ACHN (cell line): ENCODE results near the gene SMOC1.
"Not testable (repeated sequence)": the region's sequence is repeated elsewhere in the genome, so short reads cannot be mapped to it uniquely, and the experiment has no call there.

ENCODE experiments used
- DNase-seq: peaks from one replicate; pipeline ENCODE4 v3.0.0-alpha.2; 2015
- in situ Hi-C: cut with HindIII; loops from 2 replicates; pipeline ENCODE4 v1.10.0; 2017; ENCODE audit warnings: low sequenced_read_pairs, low pct_ligation_motif_present, low pct_unique_long_range_greater_than_20kb

Gene SMOC1

DNA sequence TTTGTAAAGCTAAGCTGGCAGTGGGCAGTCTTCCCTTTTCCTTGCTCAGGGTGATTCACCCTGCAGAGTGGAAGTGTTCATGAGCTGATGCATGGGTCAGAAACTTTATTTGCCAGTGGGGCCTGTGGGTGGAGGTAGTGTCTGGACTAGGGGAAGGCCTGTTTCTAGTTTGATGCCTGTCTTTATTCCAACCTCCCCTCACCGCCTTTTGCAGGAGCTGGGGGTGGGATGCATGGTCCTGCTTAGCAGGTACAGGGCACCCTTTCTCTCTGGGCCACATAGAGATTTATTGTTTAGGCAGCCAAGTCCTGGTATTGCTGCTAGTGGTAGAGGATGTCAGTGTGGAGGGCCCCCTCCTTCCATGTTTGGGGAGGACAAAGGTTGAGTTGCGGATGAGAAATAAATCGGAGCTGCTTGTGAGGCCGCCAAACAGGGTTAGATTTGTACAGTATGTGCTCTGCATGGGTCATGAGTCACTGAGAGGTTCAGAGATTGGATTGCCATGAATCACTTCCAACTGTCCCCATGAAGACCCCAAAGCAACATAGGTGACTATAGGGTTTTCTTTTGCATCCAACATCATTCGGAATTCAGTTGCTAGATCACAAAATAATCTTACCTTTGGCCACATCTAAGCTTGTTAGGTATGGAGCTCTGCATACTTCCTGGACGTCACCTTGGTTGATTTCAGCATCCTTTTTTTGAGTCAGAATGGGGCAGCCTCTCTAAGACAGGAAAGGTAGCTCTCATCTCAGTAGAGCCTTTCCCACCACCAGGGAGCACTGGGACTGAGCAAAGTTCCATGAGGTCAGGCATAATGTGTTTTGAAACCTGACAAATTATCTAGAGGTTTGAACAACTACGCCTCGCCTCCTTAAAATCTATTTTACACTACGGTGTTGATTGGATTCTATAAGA is 8.8 kb downstream of the SMOC1 start:
- in situ Hi-C loops = no loop called here
- DNase-seq = no peak

DNA sequence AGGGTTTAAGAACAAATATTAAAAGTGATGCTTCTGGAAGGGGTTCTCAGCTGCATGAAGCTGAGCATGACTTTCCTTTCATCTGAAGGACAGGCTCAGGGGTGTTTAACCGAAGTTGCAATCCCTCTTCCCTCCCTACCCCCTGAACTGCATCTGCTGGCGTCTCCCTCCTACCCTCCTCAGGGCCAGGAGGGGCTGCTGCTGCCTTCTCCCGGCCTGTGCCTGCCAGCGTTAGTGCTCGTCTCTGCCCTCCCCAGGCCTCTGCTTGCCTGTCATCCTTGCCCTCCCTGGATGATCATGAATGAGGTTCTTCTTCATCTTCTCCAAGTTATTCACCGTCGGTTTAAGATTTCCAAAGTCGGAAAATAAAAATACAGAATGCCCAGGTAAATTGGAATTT is 12.2 kb downstream of the SMOC1 start:
- in situ Hi-C loops = no loop called here
- DNase-seq = no peak

DNA sequence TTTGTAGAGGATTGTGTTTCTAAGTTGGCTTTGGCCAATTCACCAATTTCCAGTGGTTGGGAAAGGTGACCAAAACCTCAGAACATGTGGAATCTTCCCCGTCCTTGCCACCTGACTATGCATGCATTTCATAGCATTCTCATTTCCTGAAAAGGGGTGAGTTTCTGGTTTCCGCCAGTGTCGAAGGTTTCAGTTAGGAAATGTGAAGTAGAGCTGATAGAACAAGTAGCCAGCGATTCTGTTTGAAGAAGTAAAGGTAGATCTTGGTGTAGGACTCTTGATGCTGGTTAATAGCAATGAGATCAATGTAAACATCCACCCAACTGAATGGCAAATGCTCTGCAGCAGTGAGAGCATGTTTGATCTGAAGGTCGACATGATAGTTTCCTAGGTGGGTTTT is 15.9 kb downstream of the SMOC1 start:
- DNase-seq = no peak
- in situ Hi-C loops = no loop called here

DNA sequence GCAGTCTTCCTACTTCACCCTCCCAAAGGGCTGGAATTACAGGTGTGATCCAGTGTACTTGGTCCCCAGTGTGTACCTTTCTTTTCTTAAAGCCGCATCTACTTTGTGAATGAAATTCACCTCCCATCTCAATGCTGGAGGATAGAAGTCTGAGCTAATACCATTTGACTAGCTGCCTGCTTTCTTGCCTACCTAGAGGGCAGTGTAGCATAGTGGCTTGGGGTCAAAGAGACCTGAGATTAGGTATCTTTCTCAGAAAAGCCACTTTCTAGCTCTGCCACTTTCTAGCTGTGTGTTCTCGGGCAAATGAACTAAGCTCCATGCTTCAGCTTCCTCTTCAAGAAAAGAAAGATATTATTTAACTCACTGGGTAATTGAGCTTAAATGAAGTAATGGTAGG is 16.9 kb downstream of the SMOC1 start:
- no peak for DNase-seq
- in situ Hi-C loops = no loop called here

DNA sequence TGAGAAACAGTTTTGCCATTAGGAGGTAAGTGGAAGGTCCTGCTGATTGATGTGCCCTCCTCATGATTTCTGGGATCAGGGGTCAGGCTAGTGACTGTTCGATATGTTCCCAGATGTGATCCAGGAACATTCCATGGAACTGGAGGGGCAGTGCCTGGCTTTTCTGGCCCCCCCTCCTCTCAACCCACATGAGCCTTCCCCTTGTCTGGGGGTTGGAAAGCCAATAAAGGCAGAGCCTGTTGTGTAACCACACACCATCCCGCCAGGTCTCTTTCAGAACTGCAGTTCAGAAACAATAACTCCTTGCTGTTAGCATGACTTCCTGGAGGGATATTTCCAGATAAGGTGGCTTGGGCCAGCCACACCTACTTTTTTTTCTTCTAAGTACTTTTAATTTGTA is 17.8 kb downstream of the SMOC1 start:
- no peak for DNase-seq
- in situ Hi-C loops = no loop called here

DNA sequence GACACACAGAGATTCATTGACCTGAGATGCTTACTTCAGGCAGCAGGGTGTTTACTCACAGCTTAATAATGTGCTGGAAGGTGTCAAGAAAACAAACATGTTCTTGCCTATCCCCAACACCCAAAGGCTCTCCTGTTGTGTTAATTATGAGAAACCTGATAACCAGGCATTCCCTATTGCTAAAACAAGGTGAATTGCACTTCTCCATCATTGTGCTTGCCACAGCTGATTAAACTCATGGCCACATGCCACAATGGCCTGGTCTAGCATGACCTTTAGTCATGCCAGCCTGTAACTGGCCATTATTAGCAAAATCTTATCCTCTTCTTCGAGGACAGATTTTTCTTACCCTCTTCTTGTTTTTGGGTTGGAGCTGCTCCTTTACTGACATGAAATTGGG is 21.4 kb downstream of the SMOC1 start:
- in situ Hi-C loops = no loop called here

DNA sequence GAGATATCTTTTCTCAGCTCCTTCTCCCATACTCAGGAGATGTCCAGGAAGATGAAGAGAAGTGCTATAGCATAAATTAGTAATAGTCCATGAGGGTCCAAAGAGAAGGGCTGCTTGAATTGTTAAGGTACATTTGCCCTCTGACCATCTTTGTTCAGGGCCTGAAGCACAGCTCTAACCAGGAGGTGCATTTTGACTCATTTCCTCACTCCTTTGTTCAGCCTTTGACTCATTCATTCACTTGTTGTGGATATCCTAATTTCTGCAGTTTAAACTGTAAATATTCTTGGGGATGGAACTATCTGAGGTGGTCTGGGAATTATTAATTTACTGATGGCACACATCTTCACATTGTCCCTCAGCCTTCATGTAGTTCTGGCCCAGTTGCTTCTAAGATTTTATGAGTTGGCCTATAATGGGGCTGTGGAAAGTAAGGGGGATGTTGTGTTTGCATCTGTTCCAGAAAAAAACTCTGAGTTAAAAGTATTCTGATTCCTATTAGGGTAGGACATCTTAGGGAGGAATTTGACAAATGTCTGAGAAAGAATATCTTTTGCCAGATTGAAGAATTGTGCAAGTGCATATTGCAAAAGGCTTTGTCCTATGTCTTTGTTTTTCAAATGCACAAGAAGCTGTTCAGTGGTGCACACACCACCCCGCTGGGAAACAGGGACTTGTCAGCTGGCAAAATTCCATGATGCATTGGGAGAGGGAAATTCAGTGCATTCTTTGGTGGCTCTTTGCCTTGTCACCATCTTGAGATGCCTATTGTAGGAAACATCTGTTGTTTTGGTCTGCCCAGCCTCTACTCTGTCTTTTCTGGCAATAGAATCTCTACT is 22.1 kb downstream of the SMOC1 start:
- in situ Hi-C loops = no loop called here
- DNase-seq = no peak

More for the DNA sequence above, 21.4 kb downstream of the SMOC1 start:
- no peak for DNase-seq

DNA sequence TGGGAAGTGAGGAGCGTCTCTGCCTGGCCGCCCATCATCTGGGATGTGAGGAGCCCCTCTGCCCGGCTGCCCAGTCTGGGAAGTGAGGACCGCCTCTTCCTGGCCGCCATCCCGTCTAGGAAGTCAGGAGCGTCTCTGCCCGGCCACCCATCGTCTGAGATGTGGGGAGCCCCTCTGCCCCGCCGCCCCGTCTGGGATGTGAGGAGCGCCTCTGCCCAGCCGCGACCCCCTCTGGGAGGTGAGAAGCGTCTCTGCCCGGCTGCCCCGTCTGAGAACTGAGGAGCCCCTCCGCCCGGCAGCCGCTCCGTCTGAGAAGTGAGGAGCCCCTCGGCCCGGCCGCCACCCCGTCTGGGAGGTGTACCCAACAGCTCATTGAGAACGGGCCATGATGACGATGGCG is 23.8 kb downstream of the SMOC1 start:
- DNase-seq, in situ Hi-C loops: not testable (repeated sequence)

DNA sequence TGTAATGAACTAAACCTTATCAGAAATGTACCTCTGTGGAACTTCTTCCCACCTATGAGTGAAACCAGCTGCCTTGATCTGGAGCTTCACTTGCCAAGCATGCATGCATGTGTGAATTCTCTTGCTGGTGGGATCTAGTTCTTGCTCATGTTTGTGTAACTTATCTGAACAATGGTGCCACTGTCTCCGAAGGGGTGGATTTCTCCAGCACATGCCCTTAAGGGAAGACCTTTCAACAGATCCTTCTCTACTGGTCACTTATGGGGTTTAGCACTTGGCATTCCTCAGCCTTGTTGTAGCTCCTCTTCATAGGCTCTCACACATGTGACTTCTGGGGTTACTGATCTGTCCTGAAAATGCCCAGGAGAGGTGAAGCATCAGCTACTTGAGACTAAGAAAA is 25.0 kb downstream of the SMOC1 start:
- in situ Hi-C loops = no loop called here
- no peak for DNase-seq

DNA sequence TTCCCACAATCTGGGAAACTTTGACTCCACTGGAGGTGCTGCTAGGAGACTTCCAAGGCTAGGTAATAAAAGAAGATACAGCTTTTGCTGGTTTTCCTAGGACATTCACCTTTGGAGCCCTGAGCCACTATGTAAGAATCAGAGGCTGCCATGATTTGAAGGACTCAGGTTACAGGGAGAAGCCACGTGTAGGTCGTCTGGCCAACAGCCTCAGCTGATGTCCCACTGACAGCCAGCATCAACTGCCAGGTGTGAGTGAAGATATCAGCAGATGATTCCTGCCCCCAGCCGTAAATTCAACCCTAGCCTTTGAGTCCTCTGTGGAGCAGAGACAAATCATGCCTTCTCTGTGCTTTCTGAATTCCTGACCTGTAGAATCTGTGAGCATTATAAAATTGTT is 27.0 kb downstream of the SMOC1 start:
- in situ Hi-C loops = no loop called here
- no peak for DNase-seq

DNA sequence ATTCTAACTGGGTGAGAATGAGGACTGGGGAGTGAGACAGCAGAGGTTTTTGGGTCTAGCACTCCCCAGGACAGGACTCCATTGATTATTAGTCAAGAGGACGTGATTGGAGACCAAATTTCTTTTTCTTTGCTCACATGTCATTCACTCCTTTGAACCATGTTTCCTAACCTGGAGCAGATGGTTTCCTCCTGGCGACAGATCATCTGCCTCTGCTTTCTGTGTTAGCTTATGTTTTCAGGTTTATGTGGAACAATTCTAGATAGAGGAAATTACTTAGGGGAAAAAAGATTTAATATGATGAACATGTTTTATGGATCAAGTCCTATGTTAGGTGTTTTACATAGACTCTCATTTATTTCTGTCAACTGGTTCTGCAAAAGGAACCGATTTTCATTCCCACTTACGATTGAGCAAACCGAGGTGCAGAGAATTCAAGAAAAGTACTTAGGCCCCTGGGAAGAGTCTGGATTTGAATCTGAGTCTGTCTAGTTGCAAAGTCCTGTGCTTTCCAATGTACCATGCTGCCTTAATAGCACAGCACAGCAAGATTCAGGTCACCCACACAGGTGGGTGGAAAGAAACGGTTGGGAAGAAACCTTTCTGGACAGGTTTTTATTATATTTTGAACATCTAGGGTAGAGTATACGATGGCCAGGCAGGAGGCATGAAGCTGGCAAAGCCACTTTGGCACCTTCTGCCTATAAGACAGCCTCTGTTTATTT is 30.8 kb downstream of the SMOC1 start:
- no peak for DNase-seq
- in situ Hi-C loops = no loop called here

DNA sequence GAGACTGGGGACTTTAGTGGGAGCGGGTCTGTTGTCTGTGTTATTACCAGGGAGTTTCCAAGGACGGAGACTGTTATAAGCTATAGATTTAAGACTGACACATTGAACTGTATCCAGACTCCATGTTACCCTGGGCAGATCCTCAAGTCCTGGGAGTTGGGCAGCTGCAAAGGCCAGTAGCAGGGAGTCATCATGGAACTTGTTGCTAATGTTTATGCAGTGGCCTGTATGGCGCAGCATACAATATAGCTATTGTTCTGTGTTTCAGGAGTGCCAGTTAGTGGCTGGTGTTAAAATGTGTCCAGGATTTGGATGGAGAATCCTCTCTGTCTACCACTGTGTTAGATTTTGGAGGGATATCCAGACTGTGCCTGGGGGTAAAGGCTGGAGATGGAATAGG is 31.7 kb downstream of the SMOC1 start:
- in situ Hi-C loops = no loop called here
- DNase-seq = no peak

DNA sequence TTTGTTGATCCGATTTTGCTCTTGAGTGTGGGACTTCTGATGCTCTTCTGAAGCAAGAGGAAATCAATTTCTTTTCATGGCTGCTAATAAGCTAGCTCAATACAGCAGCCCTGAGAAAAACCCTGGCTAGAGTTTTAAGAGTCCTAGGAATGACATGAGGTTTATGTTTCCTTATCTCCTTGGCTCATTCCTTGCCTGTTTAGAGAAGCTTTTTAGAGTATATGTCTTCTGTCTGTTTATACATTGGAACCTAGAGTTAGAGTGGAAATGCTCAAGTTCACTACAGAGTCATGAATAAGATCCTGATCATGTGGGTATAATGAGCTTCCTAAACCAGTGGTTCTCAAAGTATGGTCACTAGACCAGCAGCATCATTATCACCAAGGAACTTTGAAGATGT is 34.5 kb downstream of the SMOC1 start:
- no peak for DNase-seq
- in situ Hi-C loops = no loop called here

DNA sequence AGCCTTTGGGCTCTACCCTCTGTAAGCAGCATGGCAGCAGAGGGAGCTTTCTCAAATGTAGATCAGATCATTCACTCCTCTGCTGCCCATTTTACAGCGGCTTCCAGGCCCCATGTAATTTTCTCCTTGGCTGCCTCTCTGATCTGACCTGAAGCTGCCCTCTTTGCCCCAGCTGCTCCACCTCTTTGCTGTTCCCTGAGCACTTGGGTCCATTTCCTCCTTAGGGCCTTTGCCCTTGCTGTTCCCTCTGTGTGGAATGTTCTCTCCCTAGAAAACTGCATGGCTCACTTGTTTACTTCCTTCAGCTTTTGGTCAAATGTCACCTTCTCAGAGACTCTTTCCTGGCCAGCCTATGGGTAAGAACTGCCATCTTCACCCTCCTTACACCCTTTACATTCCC is 37.2 kb downstream of the SMOC1 start:
- in situ Hi-C loops = no loop called here
- DNase-seq = no peak

DNA sequence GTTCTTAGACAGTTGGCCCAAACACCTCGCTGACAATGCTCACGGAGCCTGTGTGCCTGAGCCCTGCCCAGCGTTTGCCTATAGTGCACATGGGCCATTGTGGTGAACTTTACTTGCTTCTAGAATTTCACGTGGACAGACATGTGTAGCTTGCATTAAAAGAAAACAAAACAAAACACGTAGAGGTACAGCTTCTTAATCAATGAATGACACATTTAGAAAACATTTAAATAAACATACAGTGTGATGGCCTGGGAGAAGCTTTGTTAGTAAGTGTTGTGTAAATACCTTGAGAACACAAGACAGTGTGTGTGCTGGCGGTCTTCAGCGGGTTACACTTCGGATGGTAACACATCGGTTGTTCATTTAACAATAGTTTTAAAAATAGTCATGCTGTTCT is 38.1 kb downstream of the SMOC1 start:
- in situ Hi-C loops = no loop called here
- DNase-seq = no peak

DNA sequence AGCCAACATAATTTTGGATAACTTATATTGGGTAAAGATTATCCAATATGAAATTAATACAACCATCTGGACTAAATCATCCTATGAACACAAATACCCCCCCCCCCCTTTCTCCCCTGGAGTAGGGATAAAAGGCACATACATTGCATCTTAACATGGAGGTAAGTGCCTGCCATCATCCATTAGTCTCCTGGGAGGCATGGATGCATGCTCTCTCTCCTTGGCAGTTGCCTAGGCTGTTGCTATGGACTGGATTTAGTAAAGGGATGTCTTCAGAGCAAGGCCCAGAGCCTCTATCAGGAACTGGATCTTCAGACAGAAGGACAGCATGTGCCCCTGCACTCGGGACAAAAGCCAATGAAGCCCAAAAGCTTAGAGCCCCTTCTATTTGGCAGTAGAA is 40.6 kb downstream of the SMOC1 start:
- in situ Hi-C loops = no loop called here
- DNase-seq = no peak

DNA sequence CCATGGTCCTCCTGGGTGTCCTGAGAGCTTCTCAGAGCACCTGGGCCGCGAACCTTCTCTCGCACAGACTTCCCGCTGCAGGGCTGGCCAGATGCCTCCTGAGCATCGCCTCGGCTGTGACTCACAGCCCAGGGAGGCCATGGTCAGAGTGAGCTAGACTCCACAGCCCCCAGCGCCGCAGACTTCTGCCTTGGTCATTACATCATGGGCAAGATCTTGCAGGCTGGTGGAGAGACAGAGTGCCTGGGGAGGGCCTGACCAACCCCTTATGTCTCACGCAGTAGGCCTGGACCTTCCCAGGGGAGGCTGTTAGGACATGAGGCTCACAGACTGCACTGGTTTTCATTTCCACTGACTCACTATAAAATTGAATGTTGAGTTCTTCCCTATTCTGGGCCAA is 41.8 kb downstream of the SMOC1 start:
- in situ Hi-C loops = no loop called here
- DNase-seq = no peak

DNA sequence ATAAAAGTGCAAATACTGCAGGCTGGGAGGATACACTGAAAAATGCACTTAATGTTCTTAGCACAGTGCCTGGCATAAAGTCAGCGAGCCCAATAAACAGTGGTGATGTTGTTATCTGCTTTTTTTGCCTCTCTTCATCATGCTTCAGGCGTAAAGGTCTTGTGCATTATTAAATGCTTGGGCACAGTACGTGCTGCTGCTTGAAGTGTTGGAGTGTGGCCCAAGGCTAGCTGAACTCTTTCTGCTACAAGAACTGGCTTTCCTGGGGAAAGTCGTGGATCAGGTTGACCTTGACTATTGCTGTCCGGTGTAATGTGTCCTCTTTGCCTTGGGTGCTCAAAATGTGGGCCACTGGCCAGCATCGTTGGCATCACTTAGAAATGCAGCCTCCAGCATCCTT is 43.0 kb downstream of the SMOC1 start:
- no peak for DNase-seq
- in situ Hi-C loops = no loop called here

DNA sequence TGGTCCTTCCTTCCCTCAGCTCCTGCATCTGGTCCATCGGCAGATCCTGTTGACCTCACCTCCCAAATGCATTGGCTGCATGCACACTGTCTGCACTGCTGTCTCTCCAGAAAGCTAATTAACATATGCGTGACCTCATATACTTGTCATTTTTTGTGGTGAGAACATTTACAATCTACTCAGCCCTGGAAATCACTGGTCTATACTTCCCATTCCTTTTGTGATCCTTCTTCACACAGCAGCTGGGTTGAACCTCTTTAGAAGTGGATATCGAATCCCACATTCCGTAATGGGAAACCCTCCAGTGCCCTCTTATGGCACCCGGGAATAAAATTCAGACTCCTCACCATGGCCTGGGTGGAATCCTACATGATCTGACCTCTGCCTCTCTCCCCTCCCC is 45.0 kb downstream of the SMOC1 start:
- DNase-seq = no peak
- in situ Hi-C loops = no loop called here
